ENCODE results near the gene MOSPD3.
"Not testable (repeated sequence)": the region's sequence is repeated elsewhere in the genome, so short reads cannot be mapped to it uniquely, and the experiment has no call there.

The MOSPD3 gene

GRCh38 chr7:100626530-100627237, 14.3 kb downstream of the MOSPD3 start:
- DNase-seq (ENCODE audit: low spot score): peak; percentile 97

DNA sequence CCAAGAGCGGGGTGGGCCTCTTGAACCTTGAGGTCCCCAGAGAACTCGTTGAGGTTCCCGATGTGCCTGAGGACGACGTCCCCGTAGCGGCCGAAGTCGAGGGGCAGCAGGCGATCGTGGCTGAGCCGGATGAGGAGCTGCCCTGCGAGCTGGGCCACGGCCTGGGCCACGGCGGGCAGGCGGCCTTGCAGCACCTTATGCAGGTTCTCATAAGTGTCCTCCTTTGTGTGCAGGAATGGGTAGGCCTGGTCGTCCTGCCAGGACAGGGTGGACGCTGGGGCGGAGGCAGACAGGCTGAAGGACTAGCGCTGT, 14.9 kb downstream of the MOSPD3 start:
- no peak for DNase-seq (ENCODE audit: low spot score)

- DNase-seq (ENCODE audit: low spot score): no peak
These were observed 16.9 kb downstream of the MOSPD3 start for GRCh38 chr7:100629117-100629716.

- no peak for DNase-seq (ENCODE audit: low spot score)
These were observed 17.7 kb downstream of the MOSPD3 start for GRCh38 chr7:100630066-100630465.

DNA sequence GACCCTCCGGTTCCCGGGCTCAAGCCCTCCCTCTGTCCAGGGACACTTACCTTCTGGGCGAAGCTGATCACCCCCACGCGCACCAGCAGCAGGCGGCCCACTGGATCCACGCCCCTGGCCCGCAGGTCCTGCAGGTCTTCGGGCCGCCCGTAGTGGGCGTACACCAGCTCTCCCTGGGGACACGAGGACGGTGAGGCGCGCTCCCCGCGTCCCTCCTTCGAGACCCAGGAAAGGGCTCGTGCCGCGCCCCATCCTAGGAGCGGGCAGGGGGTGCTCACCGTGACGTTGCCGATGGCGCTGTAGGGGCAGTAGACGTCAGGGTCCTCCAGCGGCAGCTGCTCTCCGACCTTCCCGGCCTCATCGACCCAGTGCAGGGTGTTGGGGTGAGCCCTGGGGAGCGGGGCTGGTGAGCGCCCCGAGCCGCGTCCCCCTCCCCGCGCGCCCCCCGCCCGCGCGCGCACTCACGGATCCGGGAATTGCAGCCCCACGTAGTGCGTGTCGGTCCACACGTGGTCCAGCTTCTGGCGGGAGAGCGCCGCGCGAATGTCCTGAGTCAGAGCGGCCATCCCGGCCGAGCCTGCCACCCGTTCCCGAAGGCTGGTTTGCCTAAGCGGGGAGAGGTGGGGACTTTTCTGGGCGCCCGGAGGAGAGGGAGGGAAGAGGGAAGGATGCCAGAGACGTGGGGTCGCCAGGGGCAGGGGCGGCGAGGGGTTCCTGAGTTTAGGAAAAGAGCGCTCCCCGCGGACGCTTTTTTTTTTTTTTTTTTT, 20.8 kb downstream of the MOSPD3 start:
- peak; percentile 62 for DNase-seq (ENCODE audit: low spot score)

DNA sequence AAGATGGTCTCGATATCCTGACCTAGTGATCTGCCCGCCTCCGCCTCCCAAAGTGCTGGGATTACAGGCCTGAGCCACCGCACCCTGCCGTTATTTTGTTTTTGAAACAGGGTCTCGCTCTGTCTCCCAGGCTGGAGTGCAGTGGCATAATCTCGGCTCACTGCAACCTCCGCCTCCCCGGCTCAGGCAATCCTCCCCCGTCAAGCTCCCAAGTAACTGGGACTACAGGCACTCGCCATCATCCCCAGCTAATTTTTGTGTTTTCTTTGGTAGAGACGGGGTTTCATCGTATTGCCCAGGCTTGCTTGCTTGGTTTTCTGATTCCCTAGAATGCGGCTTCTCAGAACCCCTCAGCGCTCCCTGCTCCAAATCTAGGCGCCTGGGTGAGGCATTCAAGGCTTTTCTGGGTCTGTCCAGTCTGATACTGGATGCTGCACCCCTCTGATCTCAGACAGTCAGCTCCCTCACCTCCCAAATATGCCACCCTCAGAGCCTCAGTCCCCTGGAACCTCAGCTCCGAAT, 27.7 kb downstream of the MOSPD3 start:
- DNase-seq (ENCODE audit: low spot score): no peak

- no peak for DNase-seq (ENCODE audit: low spot score)
These were observed 28.4 kb downstream of the MOSPD3 start for GRCh38 chr7:100640517-100641440.

- DNase-seq (ENCODE audit: low spot score): no peak
These were observed 29.1 kb downstream of the MOSPD3 start, which contains the start of gene TFR2 for GRCh38 chr7:100641463-100641859. TFR2 (minus strand) TSS chr7:100641552; CDS start chr7:100641509, 43 bp downstream.

DNA sequence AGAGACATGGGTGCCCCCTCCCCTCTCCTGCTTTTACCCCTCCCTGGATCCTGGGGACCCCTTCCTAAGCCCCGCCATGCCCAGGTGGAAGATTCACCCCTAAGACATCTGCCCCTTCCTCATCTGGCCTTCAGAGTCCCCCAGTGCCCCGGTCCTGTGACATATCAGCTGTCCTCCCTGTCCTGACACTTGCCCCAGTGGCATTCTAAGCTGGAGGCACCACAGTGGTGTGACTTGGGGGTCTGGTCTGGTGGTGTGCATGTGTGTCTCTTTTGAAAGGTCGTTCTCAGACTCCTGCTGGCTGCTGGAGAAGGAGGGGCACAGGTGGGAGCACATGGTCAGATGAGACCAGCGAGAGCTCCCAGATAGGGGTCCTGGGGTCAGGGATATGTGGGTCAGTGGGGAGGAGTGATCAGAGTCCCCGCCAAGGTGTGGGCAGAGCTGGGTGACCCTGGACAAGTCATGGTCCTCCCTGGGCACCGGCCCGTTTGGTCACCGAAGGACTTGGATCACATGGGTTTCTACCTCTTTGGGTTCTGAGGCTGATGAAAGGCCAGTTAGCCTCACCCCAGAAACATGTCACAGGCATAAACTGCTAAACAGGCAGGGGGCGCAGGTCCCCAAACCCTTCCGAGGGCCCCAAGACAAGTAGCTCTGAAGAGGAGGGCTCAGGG, 29.7 kb downstream of the MOSPD3 start:
- no peak for DNase-seq (ENCODE audit: low spot score)

GRCh38 chr7:100642534-100642907, 30.2 kb downstream of the MOSPD3 start:
- DNase-seq (ENCODE audit: low spot score): no peak

DNA sequence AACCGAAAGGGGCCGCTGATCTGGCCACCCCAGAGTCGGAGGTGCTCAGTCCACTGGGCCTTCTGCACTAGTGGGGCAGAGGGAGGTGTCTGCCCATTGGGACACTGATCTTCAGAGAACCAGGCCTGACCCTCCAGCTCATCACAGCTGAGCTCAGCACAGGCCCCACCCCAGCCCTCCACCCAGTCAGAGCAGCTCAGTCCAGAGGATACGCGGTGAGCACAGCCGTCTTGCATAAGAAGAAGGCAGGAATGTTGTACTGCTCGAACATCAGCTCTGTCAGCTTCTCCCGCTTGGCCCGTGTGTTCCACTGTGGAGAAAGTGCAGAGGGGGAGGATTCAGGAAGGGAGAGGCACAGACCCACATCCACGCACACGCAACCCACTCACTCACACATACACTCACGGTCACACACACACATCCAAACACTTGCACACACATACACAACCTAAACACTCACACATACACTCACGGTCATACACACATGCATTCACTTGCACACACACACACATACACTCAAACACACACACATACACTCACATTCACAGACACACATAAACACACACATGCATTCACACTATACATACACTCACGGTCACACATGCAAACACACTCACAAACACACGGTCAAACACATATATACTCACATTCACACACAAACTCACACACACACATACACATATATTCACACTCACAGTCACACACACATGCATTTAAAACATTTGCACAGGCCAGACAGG, 37.7 kb downstream of the MOSPD3 start:
- DNase-seq (ENCODE audit: low spot score): no peak

DNA sequence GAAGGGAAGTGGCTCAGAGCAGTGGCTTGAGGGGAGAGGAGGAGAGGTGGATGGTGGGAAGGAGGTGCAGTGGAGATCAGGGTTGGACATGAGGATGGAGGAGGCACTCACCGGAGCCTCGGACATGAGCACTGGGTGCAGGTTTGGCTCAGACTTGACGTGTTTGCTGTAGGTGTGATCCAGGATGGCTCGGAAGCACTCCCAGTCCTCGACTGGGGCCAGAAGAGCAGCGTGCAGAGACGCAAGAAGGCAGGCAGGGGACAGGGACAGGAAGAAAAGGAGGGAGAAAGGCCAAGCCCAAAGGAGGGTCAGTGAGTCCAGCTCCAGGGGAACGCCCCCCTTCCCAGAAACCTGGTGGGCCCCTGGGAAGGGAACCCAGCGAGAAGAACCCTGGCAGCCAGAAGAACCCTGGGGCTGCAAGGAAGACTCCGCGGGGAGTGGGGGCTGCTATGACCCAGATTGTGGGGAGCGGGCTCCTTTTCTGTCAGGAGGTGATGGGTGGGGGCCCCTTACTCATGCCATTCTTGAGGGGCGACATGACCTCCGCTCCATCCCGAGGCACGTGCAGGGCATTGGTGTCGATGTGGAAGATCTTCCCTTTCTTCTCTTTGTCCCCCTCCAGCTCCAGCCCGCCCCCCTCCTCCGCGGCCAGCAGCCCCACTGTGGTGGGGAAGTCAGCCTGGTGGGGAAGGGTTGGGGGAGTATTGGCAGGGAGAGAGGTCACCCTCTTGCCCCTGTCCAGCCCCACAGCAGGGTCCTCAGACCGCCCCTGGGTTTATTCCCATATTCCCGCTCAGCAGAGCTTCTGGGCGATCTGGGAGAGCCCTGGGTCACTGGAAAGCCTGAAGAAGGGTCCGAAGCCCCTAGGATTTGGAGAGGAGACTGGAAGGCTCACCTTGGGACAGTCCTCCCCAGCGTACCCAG, 42.8 kb downstream of the MOSPD3 start:
- DNase-seq (ENCODE audit: low spot score): no peak

DNA sequence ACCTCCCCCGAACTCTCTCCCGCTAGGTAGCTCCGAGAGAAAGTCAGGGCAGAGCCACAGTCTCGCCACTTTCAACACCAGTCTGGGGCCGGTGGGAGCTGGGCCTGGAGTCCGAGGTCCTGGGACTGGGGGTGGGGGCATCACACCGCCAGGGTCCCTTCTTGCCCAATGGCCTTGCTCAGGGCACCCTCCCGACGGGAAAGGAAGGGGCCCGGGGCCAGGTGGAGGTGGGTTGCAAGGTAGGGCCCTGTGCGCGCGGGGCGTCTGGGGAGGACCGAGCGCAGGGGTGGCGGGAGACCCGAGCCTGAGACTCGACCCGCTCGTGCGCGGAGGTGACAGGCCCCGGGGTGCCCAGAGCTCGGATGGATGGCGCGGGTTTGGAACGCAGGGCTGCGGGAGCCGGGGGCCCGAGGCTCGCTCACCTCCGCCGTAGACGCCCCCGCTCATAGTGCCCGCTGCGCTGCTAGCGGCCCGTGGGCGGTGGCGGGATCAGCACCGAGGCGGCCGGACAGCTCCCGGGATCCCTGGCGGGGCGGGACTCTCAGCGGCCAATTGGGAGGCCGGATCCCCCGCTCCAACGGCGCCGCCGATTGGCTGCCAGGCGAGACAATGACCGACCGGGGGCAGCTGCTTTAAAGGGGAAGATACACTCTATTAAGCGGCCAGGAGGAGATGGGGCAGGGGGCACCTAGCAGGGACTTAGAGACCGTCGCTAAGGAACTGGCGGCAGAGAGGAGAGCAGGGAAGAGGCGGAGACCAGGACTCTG, 43.8 kb downstream of the MOSPD3 start, which contains the start of gene ACTL6B:
Gene ACTL6B (minus strand): TSS at position 541 of the 767 bp plus-strand sequence. CDS start 94 bp downstream, at position 447.
- peak; percentile 91 for DNase-seq (ENCODE audit: low spot score)

DNA sequence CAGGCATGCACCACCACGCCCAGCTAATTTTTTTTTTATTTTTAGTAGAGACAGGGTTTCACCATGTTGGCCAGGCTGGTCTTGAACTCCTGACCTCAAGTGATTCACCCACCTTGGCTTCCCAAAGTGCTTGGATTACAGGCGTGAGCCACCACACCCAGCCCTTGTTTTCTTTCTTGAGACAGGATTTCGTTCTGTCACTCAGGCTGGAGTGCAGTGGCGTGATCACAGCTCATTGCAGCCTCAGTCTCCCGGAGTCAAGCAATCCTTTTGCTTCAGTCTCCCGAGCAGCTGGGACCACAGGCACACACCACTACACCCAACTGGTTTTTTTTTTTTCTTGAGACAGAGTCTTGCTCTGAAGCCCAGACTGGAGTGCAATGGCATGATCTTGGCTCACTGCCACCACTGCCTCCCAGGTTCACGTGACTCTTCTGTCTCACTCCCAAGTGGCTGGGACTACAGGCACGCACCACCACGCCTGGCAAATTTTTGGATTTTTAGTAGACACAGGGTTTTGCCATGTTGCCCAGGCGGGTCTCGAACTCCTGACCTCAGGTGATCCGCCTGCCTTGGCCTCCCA, 49.9 kb downstream of the MOSPD3 start:
- not testable (repeated sequence) for DNase-seq (ENCODE audit: low spot score)
